Measurements from ENCODE around the gene SURF4. TPM values are rescaled to one million over a fixed set of nuclear protein-coding genes. Genes with fewer than 3 reads are reported as not detected.

Gene SURF4
- total RNA-seq, 1 experiment from 2014 or later: 171 TPM

GRCh38 chr9:133323991-133324703 lies 51.7 kb downstream of the SURF4 start:
- CTCF ChIA-PET: no interaction called here
- no peak overlapping the region for H3K27ac Mint-ChIP-seq
- ATAC-seq: no peak
- no peak for TF ChIP-seq CDX4 (CRISPR knock-in tag; IDR thresholded peaks at IDR 0.05; ENCODE audit: borderline replicate concordance)
- TF ChIP-seq MLX (CRISPR knock-in tag; IDR thresholded peaks at IDR 0.05): no peak
- no peak for TF ChIP-seq GTF2I (CRISPR knock-in tag; conservative IDR thresholded peaks at IDR 0.05)
- TF ChIP-seq ELF4 (CRISPR knock-in tag; IDR thresholded peaks at IDR 0.05; ENCODE audit: low read depth): no peak
- TF ChIP-seq GRHL2 (CRISPR knock-in tag; IDR thresholded peaks at IDR 0.05; ENCODE audit: insufficient replicate concordance, severe bottlenecking): no peak
- TF ChIP-seq PRDM15 (CRISPR knock-in tag; IDR thresholded peaks at IDR 0.05): no peak
- TF ChIP-seq JAZF1 (CRISPR knock-in tag; IDR thresholded peaks at IDR 0.05): no peak
- TF ChIP-seq SP1 (CRISPR knock-in tag; conservative IDR thresholded peaks at IDR 0.05): no peak
- no peak for TF ChIP-seq ZNF512 (CRISPR knock-in tag; IDR thresholded peaks at IDR 0.05; ENCODE audit: borderline replicate concordance)
- TF ChIP-seq CBFB (CRISPR knock-in tag; IDR thresholded peaks at IDR 0.05; ENCODE audit: low read depth): no peak
- no peak for TF ChIP-seq ARID4B (CRISPR knock-in tag; IDR thresholded peaks at IDR 0.05; ENCODE audit: borderline replicate concordance)
- TF ChIP-seq ZBTB43 (CRISPR knock-in tag; IDR thresholded peaks at IDR 0.05): no peak
- no peak for TF ChIP-seq RORB (CRISPR knock-in tag; IDR thresholded peaks at IDR 0.05)
- TF ChIP-seq ATF1 (CRISPR knock-in tag; IDR thresholded peaks at IDR 0.05): no peak
- TF ChIP-seq E2F5 (CRISPR knock-in tag; IDR thresholded peaks at IDR 0.05): no peak
- no peak for TF ChIP-seq ATF6 (CRISPR knock-in tag; IDR thresholded peaks at IDR 0.05)
- TF ChIP-seq ETV6 (CRISPR knock-in tag; IDR thresholded peaks at IDR 0.05): no peak
- no peak for TF ChIP-seq CTCF (IDR thresholded peaks at IDR 0.05)
- no peak for TF ChIP-seq NR1H2 (CRISPR knock-in tag; IDR thresholded peaks at IDR 0.05)

More at GRCh38 chr9:133323991-133324703, 51.7 kb downstream of the SURF4 start:
- peaks cover 39% of the 10 kb centered on the region for H3K9me3 Mint-ChIP-seq
- peaks cover 12% of the 10 kb centered on the region; the same call in 1 of the 2 replicates for H3K36me3 Mint-ChIP-seq
- H3K27me3 Mint-ChIP-seq (ENCODE audit: low read depth): peaks cover 18% of the 10 kb centered on the region
- no peak for DNase-seq (ENCODE audit: low spot score)
- POLR2A ChIA-PET: no interaction called here
- H3K4me1 Mint-ChIP-seq: no peaks in the 10 kb centered on the region; the same call in 1 of the 2 replicates
- H3K4me3 Mint-ChIP-seq: no peak overlapping the region
